HG02970 (cell line): ENCODE measurements around the gene ADGRV1.

ENCODE experiments used
- ATAC-seq: cut with Tn5 transposase; IDR thresholded peaks from one replicate; pipeline ENCODE4 v1.9.1; 2021; ENCODE audit warnings: mild to moderate bottlenecking, moderate library complexity, moderate number of reproducible peaks; ENCODE audit not compliant: unreplicated experiment, low FRiP score

Gene ADGRV1, protein sequence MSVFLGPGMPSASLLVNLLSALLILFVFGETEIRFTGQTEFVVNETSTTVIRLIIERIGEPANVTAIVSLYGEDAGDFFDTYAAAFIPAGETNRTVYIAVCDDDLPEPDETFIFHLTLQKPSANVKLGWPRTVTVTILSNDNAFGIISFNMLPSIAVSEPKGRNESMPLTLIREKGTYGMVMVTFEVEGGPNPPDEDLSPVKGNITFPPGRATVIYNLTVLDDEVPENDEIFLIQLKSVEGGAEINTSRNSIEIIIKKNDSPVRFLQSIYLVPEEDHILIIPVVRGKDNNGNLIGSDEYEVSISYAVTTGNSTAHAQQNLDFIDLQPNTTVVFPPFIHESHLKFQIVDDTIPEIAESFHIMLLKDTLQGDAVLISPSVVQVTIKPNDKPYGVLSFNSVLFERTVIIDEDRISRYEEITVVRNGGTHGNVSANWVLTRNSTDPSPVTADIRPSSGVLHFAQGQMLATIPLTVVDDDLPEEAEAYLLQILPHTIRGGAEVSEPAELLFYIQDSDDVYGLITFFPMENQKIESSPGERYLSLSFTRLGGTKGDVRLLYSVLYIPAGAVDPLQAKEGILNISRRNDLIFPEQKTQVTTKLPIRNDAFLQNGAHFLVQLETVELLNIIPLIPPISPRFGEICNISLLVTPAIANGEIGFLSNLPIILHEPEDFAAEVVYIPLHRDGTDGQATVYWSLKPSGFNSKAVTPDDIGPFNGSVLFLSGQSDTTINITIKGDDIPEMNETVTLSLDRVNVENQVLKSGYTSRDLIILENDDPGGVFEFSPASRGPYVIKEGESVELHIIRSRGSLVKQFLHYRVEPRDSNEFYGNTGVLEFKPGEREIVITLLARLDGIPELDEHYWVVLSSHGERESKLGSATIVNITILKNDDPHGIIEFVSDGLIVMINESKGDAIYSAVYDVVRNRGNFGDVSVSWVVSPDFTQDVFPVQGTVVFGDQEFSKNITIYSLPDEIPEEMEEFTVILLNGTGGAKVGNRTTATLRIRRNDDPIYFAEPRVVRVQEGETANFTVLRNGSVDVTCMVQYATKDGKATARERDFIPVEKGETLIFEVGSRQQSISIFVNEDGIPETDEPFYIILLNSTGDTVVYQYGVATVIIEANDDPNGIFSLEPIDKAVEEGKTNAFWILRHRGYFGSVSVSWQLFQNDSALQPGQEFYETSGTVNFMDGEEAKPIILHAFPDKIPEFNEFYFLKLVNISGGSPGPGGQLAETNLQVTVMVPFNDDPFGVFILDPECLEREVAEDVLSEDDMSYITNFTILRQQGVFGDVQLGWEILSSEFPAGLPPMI (N-terminal part only)

DNA sequence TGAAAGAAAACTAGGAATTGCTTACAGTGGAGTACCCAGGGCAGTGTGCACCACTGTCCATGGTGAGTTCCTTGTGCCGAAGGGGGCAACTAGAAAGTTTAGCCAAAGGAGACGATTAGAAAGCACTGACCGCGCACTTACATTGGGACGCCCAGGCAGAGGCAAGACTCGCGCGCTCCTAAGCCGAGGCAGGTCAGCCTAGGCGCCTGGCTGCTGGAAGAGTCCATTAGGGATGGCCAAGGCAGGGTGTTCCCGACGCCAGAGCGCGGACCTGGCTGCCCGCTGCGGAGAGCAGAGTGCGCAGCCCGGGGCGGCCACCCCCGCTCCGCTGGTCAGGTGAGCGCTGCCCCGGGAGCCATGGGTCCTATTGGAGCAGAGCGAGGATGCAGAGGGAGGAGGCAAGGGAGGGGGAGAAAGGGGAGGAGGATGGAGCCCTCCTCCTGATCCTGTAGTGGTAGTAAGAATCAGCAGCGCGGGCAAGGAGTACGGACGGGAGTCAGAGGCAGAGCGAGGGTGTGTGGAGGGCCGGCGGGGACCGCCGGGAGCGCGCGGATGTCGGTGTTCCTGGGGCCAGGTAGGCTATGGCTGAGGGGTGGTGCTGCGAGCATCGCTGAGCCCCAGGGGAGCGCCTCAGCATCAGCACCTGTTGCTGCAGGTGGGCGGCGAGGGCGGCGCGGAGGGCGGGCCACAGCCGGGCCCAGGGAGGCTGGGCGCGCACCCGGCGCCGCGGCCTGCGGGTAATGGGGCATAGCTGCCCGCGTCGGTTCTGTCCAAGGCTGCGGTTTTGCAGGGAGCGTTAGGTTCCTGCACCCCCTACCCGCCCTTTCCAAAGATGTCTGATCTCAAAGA lies at the start of gene ADGRV1:
Gene ADGRV1, plus strand, starts transcription at position 454 of the 849 bp plus-strand sequence. Its CDS starts 99 bp downstream, at position 553.
- no peak for ATAC-seq

DNA sequence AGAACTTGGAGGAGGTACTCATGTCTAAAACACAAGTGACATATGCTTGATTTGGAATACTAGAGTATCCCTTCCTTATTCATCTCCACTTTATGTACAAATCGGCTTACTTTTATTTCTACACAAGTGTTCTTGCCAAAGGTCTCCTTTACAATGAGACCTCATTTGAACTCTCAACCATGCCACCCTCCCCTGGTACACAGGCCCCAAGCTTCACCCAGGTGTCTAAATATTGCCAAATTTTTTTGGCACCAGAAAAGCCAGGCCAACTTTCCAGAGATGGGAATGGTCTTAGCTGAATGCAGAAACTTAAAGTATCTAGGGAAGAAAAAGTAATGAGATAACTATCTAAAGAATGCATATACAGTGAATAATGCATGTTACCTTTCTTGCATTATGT lies 48.2 kb upstream of the ADGRV1 start:
- ATAC-seq: no peak

DNA sequence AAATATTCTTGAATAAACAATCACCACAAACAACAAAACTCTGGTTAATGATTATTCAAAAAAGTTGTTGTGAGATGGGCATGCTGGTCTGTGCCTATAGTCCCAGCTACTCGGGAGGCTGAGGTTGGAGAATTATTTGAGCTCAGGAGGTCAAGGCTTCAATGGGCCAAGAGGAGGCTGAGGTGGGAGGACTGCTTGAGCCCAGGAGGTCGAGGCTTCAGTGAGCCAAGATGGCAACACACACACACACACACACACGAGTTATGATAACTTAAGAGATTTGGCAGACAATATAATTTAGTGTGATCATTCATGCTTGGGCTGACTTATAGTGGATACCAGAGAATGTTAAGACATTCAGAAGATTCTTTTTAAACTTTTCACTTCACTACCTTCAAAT lies 44.1 kb upstream of the ADGRV1 start:
- ATAC-seq: no peak

DNA sequence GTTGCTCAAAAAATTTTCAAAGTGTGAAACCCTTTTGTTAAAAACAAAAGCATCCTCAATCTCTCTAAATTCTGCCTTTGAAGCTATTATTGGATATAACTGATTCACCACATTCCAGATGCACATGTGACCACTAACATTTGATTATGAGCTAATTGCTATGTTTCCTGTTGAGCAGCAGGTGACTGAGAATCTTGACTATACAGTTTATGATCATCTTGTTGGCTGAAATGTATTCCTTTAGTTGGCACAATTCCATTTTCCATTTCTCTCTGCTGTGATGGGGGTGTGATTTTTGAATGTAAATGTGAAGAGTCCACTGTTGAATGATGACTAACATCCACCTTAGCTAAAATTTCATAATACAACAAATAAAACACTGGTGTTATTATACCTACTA lies 39.9 kb upstream of the ADGRV1 start:
- no peak for ATAC-seq

DNA sequence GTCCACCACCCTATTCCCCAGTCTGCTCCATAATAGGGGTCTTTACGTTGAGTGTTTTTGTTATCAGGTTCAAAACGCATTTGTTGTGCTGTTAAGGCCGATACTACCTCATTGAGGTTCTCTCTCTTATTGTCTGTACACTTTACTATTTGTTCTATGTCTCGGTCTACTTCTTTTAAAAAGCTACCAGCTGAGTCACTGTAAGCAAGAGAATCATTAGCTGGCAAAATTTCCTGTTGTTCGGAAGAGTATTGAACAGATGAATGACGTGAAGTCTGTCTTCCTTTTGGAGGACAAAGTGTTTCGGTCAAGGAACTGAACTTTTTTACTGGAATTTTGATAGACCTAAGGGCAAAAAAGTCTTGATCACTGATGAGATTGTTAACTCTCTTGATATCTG lies 39.5 kb upstream of the ADGRV1 start:
- ATAC-seq: no peak

DNA sequence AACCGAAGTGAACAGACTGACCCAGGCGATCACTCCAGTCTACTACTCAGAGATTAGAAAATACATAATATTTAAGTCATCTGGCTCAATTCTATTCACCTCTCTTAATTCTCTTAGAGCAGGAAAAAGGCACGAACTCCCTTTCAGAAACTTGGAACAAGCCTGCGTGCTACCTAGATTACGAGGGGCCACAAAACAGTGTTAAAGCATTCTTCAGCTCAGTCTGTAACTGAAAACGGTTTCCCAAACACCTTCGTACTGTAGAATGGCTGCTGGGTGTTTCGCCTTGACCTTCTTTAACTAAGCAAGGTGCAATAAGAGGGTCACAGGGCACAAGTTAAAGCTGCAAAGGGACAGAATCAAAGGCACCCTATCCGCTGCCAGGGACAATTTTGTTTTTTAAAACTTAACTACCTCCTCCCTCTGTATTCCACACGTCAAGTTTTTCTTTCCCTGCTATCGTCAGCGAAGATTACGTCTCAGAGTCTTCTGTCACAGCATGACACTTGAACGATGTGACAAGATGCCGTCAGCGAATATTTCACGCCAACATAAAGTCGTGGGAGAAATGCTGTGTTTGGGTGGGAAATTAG lies 29.9 kb upstream of the ADGRV1 start:
- ATAC-seq: peak; percentile 2

DNA sequence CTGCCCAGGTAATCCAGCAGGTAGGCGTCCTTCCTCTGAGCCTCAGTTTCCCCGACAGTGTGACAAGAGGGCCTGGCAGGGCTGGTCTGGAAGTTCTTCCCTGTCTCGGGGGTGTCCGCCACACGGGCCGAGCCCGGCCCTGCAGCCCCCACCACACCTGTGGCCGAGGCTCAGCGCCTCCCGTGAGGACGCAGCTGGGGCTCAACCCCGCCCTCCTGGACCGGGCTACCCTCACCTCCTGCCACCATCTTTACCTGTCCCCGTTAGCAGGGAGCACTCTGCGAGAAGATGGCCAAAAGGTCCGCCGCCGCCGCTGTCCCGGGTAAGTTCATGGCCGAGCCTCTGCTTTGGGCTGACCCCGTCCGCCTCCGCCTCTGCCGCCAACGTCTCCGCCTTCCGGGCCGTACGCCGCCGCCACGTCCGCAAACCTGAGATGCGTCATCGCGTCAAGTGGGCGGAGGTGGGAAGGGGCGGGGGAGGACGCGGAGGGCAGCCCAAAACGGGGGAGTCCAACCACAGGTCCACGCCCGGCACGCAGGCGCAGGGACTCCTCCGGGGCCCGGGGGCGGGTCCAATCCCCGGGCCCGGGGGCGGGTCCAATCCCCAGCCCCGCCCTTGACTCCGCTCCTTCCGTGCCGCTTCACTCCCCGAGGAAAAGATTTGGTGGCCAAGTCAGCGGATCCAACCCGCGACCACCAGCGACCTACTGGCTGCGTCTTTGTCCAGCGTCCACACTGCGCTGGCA lies 29.2 kb upstream of the ADGRV1 start, which contains the start of gene LYSMD3:
Gene LYSMD3, minus strand, starts transcription at position 391 of the 745 bp plus-strand sequence. CDS start 4,295 bp downstream, outside the sequence.
- peak; percentile 95 for ATAC-seq

DNA sequence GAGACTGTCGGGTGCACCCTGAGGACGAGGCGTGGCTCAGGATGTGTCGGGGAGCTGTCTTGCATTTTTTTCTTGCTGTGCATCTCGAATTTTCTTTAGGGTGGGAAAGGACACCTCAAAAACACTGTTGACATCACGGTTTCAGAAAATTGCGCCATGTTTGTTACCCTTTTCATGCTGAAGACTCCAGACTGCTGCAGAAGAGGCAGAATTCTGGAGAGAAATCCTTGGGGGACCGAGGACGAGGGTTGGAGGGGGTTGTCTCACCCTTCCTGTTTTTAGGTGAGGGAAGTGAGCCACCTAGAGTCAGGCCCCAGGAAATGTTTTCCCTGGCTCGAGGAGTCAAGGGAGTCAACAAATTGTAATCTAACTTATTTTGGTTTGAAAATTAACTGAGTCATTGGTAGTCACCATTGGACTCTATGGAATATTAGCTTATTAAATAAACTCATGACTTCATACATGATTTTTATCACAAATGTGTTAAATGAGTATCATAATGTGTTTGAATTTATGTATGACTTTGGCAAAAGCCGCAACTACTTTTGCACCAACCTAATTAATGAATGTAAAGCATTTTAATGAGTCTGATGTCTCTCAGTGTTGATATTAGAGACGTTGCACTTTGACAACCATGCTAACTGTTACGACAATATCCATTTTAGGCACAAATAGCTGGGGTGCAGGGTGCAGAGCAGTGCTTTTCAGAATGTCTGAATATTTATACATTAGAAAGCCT lies 28.5 kb upstream of the ADGRV1 start:
- peak; percentile 47 for ATAC-seq

DNA sequence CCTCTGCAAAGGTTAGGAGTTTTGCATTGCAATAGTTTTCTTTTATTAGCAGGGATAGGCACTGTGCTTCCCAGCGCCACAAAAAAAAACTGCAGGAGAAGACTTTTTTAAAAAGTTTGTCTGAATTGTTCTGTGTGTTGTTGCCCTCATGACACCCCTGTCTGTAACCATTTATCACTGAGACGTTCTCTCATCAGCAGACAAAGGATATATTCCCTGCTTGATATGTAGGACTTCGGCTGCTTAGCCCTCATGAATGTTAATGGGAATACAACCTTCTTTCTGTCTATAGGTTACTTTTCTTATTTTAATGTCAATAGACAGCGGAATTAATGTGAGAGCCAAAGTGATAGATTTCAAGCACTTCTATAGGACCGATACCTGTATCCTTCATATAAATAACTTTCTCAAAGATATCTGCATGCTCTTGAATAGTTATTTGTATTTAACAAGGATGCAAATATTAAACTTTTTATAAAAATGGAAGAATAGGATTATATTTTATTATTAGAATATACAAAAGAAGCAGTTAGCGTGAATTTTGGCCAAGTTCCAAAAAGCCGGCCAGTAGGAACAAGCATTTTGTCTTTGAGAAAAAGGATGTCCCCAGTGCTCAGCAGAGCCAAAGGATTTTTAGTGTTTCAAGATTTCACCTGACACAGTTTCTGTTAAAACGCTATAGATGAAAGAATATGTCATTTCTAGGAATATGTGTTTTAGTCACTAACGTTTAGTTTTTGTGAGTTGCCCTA lies 27.7 kb upstream of the ADGRV1 start:
- no peak for ATAC-seq

DNA sequence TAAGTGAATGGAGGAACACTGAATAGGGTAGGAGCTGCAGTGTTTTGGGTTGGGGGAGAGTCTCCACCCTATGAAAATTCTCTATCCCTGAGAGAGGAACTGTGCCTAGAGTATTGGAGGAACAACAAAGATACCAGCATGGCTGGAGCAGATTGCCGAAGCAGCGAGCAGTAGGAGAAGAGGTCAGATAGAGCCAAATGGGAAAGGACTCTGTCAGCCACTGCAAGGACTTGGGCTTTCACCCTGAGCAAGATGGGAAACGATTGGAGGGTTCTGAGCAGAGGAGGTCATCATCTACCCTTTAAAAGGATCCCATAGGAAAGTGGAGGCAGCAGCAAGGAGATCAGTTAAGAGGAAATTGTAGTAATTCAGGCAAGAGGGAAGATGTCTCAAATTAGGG lies 24.8 kb upstream of the ADGRV1 start:
- ATAC-seq: no peak

DNA sequence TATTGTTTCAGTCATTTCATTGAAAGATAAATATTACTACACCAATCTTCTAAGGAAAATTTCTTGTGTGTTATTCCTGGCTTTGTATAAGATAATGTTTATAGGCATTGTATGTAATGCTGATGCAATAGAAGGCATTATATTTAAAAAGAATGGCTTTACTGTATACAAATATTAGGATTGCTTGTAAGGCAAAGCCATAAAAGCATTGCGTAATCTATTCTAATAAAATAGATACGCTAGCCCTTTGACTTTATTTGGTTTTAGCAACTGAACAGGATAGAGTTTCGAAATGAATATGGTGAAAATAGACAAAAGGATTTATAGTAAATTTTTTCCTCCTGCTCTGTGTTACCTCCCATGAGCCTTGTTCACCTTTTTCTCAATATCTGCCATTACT lies 23.7 kb upstream of the ADGRV1 start:
- ATAC-seq: no peak

DNA sequence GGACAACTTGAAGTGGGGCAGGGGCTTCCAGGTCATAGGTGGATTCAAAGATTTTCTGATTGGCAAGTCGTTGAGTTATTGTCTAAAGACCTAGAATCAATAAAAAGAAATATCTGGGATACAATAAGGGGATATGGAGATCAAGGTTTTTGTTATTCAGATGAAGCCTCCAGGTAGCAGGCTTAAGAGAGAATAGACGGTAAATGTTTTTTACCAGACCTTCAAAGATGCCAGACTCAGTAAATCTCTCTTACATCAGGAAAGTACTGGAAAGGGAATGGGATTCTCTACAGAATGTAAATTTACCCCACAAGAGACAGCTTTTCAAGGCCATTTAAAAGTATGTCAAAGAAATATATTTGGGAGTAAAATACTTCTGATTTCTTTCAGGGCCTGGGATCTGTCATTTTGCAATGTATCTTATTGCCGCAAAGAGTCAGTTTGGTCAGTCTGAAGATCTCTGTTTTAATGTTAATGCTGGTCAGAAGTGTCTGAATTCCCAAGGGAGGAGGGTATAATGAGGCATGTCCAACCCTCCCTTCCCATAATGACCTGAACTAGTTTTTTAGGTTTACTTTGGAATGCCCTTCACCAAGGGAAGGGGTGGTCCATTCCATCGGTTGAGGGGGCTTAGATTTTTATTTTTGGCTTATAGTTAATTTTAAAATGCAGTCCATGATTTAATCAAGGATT lies 15.6 kb upstream of the ADGRV1 start:
- no peak for ATAC-seq

DNA sequence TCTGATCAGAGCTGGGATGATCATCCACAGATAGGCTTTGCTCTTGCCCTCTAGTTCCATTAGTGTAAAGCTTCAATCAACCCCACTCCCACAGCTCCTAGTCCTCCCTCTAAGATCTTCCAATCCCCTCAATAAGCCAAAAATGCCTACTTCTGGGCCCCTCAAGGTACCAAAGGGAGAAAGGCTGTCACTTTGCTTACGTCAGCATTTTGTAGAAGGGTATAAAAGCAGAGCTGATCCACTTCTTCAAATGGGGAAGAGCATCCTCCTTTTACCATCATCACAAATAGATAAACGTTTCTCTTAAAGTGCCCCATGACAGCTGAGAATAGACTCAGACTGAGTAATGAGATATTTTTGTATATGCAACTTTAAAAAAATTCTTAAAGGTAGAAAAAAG lies 13.1 kb upstream of the ADGRV1 start:
- ATAC-seq: no peak

DNA sequence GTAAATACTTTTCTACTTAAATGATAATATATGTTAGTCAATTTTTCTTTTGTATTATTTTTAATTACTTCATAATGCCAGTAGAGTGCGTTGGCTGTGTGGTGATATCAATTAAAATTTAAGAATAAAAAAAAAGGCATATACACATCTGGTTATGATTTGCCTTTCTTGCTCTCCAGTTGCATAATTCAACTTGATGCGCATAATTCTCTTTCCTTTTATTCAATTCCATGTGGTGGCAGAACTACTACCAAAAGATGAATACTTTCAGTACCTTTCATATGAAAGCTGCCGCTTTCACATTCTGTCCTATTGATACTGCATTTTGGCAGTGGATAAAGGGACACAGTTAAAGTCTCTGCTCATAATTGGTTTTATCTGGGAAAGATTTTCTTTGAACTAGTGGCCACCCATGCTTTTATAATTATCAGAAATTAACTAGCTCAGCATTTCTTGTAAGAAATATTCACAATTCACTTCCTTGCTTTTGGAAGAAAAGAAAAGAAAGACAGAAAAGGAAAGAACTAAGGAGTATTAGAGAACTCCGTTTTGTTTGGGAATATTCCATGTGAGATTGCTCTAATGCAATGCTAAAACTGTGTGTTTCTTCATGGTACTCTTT lies 12.3 kb upstream of the ADGRV1 start:
- ATAC-seq: no peak

DNA sequence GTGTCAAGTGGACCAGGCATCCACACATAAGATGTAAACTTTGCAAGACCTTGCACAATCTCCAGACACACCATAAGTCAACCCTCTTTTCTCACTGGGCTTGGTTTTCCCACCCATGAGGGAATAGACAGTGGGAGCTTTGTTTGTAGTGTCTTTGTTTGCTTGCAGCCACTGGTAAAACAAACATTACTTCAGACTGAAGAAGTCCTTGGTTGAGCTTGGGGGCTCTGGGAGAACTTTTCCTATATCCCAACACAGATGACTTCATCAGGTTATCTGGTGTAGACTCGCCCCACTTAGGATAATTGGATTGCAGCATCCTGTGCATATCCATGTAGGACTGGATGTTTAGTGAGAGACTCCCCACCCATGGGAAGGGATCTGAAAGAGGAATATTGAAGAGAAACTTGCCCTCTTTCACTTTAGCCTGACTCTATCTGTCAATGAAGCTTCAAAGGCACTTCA lies 11.5 kb upstream of the ADGRV1 start:
- ATAC-seq: no peak

DNA sequence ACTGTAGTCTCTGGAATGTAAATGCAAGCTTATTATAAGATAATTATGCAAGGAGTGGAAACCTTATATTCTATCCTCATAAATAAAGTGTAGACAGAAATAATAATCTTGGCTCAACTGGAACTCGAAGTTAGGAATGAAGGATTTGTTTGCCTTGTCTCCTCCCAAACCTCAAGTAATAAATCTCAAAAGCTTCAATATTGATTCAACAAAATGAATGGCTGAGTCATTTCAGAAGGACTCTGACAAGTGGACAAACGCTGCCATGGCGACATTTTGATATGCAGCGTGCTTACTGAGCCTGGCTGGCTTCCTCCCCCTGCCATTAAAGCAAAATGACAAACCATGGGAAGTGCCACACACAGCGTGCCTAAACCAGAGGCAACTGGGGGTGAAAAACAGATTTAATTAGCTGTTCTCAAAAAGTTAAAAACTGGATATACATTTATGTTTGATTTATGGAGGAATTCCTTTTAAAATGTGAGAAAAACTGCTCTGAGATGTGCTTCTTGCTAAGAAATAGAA lies 10.5 kb upstream of the ADGRV1 start:
- ATAC-seq: no peak
